Activated CD4-positive, alpha-beta T cell treated with anti-CD3 and anti-CD28 coated beads, Interleukin-2, amount 50 U/mL, for 4 hours (primary cell): ENCODE results near the gene RIN1.
A peak's percentile ranks its signal among the peaks of the same experiment; 100 is the strongest.

Experiments used
- DNase-seq, 2 experiments: peaks; one replicate each; pipeline ENCODE4 v3.0.0-alpha.2; 2020

Gene RIN1

GRCh38 chr11:66293777-66294625, 42.2 kb downstream of the RIN1 start:
- DNase-seq: no peak

- no peak for DNase-seq
These were observed 42.9 kb downstream of the RIN1 start for GRCh38 chr11:66293352-66293751.

GRCh38 chr11:66292543-66293332, 43.5 kb downstream of the RIN1 start:
- DNase-seq: no peak

- peak in 1 of 2 experiments; percentile 13 for DNase-seq
These were observed 44.3 kb downstream of the RIN1 start, which contains the start of gene TMEM151A for GRCh38 chr11:66291706-66292542. Gene TMEM151A (plus strand): TSS chr11:66291894. CDS start chr11:66292014, 120 bp downstream.

- DNase-seq: no peak
These were observed 44.9 kb downstream of the RIN1 start for GRCh38 chr11:66291303-66291705.

GRCh38 chr11:66290330-66290621, 46.0 kb downstream of the RIN1 start:
- DNase-seq: no peak

GRCh38 chr11:66289548-66290329, 46.5 kb downstream of the RIN1 start:
- peak; percentile 72 to 76 for DNase-seq

- DNase-seq: peak; percentile 97 to 98
These were observed 47.3 kb downstream of the RIN1 start, which contains the start of gene YIF1A for GRCh38 chr11:66288671-66289547. Gene YIF1A (minus strand): TSS chr11:66289143. CDS start chr11:66288985, 158 bp downstream.

- DNase-seq: no peak
These were observed 48.2 kb downstream of the RIN1 start for GRCh38 chr11:66287889-66288670.

- no peak for DNase-seq
These were observed 48.9 kb downstream of the RIN1 start for GRCh38 chr11:66287211-66287888.

- no peak for DNase-seq
These were observed 49.5 kb downstream of the RIN1 start for GRCh38 chr11:66286699-66287098.

GRCh38 chr11:66285250-66285947, 50.8 kb downstream of the RIN1 start:
- DNase-seq: no peak

- no peak for DNase-seq
These were observed 51.6 kb downstream of the RIN1 start for GRCh38 chr11:66284526-66285078.

- no peak for DNase-seq
These were observed 52.7 kb downstream of the RIN1 start for GRCh38 chr11:66283461-66284105.

GRCh38 chr11:66282468-66283455, 53.5 kb downstream of the RIN1 start:
- peak; percentile 97 to 98 for DNase-seq
